G401.6 (cell line): ENCODE results near the gene BAIAP2.
A peak's percentile ranks its signal among the peaks of the same experiment; 100 is the strongest.

Experiments
- FAIRE-seq: peaks from 2 replicates; lab custom pipeline; 2012; peaks lifted over from hg19 to GRCh38; lab: Jason Lieb, UNC

BAIAP2 gene

DNA sequence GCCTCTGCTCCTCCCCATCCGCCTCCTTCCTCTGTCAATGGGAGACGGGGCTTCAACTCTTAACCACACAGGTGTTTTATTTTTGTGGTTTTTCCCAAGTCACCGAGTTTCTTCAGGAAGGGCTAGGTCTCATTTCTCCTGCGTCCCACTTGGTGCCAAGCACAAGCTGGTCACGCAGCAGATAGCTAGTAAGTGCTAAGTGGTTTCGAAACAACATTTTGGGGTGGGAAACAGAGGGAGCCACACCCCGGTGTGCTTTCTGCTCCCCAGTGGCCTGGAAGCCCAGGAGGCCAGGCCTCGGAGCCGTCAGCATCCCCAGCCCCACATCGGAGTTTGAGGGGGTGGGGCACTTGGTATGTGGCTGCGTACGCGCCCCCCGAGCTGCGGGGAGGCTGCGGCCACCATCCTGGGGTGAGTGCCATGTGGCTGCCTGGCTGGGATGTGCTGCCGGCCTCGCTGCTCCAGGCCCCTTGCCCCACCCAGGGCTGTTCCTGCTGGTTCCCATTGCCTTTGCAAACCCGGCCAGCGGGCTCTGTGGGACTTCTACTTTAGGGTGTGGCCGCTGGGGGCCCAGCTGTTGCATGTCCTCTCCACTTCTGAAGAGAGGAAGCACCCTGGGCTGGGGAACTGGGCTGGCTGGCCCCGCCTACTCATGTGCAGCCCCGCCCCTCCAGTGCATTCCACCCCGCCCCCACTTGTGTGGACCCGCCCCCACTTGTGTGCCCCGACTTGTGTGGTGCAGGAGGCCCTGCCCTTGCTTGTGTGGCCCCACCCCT lies 55.6 kb downstream of the BAIAP2 start:
- no peak for FAIRE-seq

DNA sequence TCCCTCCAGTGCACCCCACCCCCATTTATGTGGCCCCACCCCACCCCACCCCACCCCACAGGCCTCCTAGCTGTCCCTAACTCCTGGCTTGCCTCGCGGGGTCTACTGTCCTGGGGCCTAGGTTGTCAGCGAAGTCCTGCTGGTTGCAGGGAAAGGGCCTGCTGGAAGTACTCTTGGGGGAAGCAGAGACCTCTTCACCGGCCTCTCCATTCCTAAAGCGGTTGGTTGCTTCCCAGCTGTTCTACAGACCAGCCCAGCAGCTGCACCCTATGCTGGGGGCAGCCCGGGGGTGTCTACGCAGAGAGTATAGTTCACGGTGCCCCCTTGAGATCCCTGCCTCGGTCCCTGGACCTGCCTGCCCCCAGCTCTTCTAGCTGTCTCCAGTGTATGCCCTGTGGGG lies 56.2 kb downstream of the BAIAP2 start:
- no peak for FAIRE-seq

DNA sequence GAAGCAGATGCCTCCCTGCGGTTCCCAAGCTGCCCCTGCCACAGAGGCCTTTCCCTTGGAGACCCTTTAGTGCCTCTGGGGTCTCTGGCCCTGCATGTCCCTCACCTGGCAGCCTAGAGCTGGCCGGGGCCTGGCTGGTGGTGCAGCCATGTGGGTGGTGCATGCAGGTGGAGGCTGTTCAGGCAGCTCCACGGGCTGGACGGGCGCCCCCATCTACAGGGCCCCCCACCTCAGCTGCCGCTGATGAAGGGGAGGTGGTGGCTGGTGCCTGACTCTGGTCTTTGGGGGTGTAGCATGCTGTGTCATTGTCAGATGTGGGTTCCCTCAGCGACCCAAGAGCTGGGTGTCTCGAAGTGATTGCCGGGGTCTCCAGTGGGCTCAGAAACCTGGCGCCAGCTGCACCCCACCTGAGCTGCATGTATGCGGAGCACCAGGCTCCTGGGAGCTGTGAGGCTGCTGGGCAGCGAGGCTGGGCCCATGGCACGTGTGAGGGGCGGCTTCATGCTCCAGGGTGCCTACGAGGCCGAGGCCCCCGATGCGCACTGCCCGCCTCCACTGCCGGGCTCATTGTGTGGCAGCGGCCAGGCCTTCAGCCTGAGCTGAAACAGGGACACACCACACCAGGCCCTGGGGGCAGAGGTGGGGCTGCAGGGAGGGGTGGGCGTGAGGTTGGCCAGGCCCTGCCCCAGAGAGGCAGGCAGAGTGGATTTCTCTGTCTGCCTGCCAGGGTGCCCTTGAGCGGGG lies 57.0 kb downstream of the BAIAP2 start:
- FAIRE-seq: no peak

DNA sequence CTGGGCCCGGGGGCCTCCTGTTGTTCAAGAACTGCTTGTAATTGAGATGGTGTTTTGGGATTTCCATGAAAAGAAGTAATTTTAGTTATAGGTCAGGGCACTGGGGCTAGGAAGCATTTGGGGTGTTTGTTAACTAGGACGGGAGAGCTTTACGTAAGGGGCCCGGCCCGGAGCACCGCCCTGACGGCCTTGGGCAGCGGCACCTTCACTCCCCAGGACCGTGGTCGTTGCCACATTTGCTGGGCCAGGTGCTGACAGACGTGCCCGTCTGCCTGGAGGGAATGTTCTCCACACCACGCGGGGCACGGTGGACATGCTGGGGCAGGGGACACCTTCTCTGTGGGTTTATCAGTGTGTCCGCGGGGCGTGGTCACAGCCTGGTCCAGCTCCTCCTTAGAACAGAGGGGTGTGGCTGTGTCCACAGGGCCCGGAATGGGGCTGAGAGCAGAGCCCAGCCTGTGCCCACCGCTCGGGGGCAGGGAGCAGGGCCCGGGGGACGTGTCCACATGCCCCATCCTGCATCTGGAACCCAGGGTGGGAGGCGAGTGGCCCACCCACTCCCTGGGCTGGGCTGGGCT lies 57.7 kb downstream of the BAIAP2 start:
- no peak for FAIRE-seq

DNA sequence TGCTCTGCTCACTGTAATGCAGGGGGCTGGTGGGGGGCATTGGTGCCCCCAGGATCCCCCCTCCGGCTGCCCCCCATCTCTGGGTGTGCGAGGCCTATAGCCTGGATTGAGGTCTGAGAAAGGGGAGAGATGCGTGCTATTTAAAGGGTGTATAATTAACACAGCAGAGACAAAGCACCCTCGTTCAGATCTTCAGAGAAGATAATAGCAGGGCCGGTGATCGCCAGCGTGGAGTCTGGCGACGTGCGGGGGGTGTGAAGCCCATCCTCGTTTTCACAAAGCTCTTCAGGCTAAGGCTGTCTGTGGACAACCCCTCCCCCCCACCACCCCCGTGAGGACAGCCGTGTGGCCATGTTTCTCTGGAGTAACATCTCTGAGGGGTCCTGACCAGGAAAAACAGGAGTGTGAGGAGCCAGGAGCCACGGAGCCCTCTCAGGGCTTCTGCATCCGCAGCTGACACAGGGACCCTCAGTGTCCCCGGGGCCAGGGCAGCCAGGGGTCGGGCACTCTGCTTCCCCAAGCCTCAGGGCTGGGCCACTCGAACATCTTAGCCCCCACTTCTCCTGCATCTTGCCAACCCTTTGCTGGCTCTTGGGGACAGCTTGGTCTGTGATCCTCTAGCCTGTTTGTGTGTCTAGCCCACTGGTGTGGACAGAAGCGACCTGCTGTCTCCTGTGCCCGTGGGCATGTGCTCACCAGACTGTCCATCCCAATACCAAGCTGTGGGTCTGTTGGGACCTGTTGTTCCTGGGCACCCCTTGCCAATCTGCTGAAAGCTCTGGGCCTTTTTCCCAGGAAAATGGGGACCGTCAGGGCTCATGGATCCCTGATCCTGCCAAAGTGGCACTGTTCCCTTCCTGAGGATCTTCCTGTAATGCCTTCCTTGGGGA lies 58.9 kb downstream of the BAIAP2 start:
- FAIRE-seq: no peak

DNA sequence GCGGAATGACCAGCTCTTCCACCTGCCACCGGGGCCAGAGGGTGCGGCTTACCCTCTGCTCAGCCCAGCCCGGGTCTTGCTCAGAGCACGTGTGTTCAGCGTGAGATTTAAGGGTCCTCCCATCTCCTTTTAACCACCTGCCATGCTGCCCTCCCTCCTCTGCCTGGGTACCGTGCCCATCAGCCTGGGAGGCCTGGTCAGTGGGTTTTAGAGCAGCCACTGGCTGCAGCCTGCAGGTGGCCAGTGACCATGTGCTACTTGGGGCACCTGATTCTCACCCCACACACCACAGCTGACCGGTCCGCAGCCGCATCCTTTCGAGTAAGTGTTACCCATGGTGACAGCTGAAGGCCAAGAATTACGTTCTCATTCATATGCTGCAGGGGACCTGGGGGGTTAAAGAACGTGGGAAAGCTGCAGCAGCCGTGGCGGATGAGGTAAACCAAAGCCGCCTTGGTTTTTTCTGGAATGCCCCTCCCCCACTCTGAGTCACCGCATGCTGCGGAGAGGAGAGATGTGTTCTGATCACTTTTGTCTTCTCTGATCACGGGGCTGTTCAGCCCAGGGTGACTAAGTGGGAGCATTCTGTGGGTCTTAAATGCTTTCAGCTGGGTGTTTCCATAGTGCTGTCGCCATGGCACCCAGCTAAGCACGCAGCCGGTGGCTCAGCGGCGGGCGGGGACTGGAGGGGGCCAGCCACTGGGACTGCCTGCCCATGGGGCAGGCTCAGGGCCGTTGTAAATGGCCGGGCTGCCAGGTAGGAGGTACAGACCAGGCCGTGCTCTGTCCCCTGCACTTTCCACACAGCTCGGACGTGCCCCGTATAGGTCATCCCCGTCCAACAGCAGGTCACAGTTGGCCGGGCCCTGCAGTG lies 59.8 kb downstream of the BAIAP2 start:
- peak; percentile 90 for FAIRE-seq

DNA sequence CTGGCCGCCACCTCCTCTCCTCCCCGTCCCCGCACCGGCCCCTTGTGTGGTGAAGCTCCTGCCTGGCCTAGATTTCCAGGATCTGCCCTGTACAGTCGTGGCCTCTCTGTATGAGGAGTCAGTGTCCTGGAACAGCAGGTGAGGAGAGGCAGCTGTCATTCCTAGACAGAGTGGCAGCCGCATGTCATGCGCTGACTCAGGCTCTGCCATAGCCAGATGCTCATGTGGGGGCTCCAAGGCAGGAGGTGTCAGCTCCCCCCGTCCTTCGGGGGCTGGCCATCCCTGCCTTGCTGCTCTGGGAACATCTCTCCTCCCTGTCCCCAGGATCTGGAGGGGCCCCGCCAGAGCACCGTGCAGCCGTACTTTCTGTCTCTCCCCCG lies 60.4 kb downstream of the BAIAP2 start:
- FAIRE-seq: no peak

DNA sequence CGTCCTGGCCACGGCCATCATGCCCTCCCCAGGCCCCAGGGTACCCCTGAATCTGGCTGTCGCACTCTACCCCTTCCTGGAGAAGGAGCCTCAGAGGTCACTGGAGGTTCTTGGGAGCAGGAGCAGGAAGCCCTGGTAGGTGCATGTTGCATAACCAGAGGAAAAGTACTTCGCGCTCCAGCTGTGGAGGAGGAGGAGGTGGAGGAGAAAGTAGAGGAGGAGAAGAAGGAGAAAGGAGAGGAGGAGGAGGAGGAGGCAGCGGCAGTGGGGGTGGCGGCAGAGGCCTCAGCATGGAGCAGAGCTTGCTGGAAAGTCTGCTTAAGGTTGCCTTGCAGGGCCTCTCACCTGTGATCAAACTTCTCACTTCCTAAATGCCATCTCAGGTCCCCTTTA lies 61.8 kb downstream of the BAIAP2 start:
- no peak for FAIRE-seq

DNA sequence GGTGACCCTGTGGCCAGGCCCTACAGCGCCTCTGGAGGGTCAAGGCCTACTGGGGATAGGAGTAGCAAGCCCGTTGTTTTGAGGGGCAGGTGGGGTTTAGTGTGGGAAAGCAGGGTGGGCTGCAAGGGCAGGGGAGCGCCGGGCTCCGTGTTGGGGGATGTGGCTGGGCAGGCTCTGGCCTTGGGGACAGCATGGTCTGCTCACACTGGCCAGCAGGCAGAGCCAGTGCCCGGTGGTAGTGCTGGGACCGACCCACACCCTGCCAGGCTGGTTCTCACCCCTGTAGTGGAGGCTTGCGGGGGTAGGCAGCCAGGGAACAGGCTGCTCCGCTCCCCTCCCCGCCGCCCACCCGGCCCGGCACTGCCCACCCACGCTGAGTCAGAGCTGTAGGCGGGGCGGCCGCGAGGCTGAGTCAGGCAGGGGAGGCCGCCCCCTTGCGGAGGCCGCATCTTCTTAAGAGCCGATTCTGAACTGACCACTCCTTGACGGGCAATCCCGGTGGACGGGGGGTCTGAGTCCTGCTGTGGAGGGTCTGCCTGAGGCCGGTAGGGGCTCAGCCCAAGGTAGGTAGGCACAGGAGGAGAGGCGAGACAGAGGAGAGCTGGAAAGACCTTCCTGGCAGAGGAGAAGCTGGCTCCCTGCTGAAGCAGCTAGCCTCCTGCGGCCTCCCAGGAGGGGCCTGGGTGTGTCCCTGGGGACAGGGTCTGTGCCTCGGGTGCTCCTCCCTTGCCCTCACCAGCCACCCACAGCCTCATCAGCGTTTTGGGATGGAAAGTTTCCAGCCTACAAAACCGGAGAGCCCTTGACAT lies 62.4 kb downstream of the BAIAP2 start:
- no peak for FAIRE-seq

DNA sequence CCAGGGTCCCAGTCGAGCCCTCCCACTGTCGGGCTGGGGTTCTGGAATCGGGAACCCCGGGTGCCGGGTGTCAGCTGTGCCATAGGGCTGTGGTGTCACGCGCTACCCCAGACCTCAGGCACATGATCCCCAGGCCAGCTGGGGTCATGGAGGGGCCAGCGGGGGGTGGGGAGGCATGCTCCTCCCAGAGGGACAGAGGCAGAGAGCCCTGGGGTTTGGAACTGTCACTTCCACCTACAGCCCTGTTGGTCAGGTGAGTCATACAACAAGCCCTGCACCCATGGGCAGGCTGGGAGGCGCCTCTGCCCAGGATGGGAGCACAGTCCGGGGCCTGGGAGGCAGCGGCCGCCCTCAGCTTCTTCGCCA lies 63.0 kb downstream of the BAIAP2 start:
- FAIRE-seq: no peak

DNA sequence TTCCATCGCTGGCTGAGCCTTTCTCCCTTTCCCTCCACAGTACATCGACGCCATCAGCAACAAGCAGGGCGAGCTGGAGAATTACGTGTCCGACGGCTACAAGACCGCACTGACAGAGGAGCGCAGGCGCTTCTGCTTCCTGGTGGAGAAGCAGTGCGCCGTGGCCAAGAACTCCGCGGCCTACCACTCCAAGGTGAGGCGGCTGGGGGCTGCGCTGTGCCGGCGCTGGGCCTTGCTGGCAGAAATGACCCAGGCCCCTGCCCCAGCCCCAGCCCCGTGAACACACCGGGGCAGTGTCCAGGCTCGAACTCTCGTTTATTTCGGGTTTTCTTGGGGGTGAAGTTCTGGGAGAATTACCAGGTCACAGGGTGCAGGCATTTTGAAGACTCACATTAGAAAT lies 64.9 kb downstream of the BAIAP2 start:
- no peak for FAIRE-seq

DNA sequence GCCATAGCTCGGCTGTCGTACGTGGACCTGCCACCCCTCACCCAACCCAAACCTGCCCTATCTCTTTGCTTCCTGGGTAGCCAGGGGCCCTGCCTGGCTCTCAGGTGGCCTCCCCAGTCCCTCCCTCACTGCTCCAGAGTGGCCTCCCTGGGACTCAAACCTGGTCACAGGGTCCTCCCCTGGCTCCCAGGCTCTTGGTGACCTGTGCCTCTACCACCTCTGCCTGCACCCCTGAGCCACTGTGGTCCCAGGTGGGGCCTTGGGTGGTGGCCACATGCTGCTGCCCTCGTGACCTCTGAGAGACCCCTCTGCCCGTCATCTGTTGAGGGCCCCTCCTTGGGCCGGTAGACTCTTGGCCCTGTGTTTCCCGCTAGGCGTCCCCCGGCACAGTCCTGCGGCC lies 65.7 kb downstream of the BAIAP2 start:
- no peak for FAIRE-seq

DNA sequence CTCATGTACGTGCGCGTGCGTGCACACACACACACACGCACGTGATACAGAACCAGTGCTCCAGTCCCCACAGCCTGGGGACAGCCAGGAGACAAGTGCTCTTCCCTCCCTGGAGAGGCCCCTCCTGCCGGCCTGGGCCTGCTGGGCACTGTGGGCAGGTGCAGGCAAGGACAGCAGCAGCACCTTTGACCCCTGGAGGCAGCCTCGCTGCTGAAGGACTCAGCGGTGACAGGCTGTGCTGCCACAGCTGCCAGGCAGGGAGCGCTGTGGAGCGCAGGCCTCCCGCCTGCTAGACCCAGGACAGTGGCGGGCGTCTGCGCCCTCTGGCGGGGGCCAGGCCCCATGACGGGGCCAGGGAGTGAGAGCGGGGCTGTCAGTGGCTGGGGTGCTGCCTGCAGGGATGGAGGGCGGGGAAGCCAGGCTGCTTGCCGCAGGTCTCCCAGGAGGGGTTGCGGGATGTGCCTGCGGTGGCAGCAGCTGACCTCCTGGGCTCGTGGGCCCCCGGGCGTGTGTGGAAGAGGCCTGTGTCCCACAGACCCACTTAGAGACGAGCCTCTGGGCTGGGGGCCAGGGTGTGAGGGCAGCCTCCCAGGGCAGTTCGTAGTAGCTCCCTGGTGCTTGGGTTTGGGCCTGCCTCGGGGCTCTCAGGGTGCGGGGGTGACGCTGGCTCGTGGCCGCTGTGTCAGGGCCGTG lies 66.8 kb downstream of the BAIAP2 start:
- no peak for FAIRE-seq

DNA sequence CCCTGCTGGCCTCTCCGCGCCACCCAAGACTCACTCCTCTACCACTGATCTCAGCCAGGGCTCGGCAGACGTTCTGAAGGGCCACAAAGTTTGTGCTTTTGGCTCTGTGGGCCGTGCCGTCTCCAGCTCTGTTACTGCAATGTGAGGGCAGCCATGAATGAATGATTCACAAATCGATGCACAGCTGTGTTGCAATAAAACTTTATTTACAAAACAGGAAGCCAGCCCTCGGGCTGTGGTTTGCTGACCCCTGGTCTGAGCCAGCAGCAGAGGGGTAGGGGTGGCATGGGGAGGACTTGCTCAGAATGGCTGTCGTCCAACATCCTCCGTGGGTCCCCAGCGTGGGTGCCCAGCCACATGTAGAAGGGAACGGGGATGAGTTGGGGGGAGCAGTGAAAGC lies 67.4 kb downstream of the BAIAP2 start:
- FAIRE-seq: no peak

DNA sequence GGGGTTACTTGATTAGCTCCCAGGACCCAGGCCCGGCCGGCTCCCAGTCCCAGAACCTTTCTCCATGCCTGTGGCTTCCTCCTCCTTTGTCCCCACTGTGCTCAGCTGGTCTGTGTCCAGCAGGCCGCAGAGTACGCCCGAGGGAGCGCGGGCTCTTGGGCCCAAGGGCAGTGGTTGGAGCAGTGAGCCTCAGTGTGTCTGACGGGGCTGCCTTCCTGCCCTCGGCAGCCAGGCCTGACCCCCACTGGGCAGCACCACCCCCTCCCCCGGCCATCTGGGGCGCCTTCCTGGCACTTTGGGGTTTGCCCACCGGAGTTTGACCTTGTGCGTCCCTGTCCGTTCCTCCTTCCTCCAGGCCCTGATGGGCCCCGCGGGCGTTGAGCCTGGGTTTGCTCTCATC lies 67.9 kb downstream of the BAIAP2 start:
- no peak for FAIRE-seq

DNA sequence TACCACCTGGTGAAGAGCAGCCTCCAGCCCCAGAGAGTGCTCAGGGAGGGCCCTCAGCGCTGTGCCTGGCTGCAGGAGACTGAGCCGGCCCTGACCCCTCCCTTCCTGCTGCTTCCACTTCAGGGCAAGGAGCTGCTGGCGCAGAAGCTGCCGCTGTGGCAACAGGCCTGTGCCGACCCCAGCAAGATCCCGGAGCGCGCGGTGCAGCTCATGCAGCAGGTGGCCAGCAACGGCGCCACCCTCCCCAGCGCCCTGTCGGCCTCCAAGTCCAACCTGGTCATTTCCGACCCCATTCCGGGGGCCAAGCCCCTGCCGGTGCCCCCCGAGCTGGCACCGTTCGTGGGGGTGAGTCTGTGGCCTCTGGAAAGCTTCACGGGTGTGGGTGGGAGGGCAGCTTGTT lies 68.4 kb downstream of the BAIAP2 start:
- FAIRE-seq: no peak

DNA sequence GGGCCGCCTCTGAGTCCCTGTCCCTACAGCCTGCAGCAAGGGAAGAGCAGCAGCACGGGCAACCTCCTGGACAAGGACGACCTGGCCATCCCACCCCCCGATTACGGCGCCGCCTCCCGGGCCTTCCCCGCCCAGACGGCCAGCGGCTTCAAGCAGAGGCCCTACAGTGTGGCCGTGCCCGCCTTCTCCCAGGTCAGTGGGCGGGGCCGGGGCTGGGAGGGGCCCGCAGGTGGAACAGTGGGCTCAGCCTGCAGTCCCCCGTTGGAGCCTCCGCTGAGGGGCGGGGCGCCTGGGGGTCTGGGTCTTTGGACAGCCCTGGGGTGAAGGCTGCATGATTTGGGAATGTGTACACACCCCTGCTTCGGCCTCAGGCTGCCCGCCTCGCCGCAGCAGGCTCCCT lies 71.8 kb downstream of the BAIAP2 start:
- no peak for FAIRE-seq

DNA sequence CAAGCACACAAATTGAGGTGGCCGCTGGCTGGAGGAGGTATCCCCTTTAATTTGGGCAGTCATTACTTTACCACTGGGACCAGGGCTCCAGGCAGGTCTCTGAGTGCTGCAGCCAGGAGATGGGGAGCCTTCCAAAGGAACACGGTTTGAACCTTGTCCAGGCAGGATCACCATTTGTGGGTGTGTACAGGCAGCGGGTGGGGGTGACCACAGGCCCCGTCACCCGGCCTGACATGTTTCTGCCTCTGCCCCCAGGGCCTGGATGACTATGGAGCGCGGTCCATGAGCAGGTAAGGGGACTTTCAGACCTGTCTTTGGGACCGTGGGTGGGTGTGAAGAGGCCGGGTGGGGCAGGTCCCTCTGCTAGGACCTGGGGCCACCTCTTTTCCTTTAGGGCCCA lies 73.3 kb downstream of the BAIAP2 start:
- FAIRE-seq: no peak

DNA sequence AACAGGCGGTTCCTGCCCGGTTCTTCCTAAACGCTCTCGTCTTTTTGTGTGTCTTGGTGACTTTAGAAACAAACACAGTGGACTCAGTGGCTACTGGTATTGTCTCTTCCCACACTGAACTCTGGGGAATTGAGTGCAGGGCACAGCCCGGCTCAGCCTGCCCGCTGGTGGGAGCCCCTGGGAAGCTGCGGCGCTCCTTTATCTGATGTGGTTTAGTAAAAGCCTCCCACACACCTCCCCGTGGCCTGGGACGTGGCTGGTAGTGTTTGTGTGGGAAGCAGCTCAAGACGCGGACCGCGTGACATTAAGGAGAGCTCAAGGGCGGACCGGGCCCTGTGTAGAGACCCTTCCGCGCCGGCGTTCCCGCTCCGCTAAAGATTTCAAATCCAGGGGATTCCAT lies 75.0 kb downstream of the BAIAP2 start:
- FAIRE-seq: no peak

DNA sequence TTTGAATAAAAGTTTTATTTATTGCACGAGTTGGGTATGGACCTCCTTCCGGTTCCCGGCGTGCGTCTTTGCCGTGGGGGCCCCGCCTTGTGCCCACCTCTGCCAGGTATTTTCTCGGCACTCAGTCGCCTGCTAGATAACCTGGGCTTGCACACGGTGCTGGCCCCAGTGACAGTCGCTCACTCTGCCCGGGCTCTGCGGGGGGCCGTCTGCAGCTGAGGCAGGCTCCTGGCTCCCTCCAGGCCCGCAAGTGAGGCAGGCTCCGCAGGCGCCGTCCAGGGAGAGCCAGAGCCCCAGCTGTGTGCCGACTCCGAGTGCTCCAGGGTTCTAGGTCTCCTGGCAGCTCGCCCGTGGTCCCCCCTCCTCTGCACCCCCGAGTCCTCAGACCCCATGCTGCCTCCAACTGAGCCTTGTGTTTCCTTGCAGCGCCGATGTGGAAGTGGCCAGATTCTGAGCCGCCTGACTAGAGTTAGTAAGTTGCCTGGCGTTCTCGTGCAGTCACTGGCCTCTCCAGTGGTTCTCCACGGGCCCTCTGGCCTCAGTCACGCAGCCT lies 75.6 kb downstream of the BAIAP2 start:
- FAIRE-seq: no peak
